Transverse colon (tissue), 4 donors: Measurements from ENCODE around the gene MRPL27.

ENCODE experiments used
- CTCF ChIP-seq, 5 experiments: fragments of 200-600 bp in 3 of 5; fragments of 450-650 bp in 2 of 5; sonication (generic) in 3 of 5; IDR thresholded peaks; 1 replicate in 2 of 5; 2 replicates in 3 of 5; pipeline ENCODE4 v1.5.1; 2016 to 2017; ENCODE audit warnings: antibody characterized with exemption in 5 of 5, inconsistent platforms in 3 of 5, mild to moderate bottlenecking in 2 of 5, moderate library complexity in 1 of 5
- POLR2A ChIP-seq: fragments of 450-650 bp; IDR thresholded peaks from one replicate; pipeline ENCODE4 v1.6.1; 2016; ENCODE audit warnings: antibody characterized with exemption, mild to moderate bottlenecking, moderate library complexity
- POLR2AphosphoS5 ChIP-seq, 3 donors: sonication (generic); formaldehyde crosslinking; IDR thresholded peaks; one replicate each; pipeline ENCODE4 v1.6.1; 2016; ENCODE audit warnings: antibody characterized with exemption in 3 of 3

- TF ChIP-seq POLR2AphosphoS5 (IDR thresholded peaks at IDR 0.05) (no peak), CTCF (IDR thresholded peaks at IDR 0.05) (no peak), POLR2A (no peak)
Observed at GRCh38 chr17:50338645-50339044, 34.3 kb downstream of the MRPL27 start.
